ENCODE data around the gene LRG1. TPM values are rescaled to one million over a fixed set of nuclear protein-coding genes. Genes with fewer than 3 reads are reported as not detected.
A peak's percentile ranks its signal among the peaks of the same experiment; 100 is the strongest.

Gene LRG1
- total RNA-seq, 1 experiment from 2014 or later: 0.08 TPM

DNA sequence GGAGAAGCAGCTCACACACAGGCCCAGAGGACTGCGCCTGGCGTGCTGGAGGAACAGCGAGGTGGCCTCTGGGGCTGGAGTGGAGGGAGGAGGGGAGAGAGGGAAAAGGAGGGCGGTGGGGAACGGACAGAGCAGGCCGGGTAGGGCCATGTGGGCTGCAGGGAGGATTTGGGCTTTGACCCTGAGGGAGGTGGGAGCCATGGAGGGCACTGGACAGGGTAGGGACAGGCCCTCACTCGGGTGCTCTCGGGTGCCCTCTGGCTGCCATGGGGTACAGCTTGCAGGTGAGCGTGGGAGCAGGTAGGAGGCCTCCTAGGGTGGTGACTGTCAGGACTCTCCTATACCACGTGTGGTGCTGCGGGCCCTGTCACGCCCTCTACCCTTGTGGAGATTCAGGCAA, 44.4 kb downstream of the LRG1 start:
- no peak for DNase-seq (ENCODE audit: low read depth, low spot score)
- no peak for TF ChIP-seq POLR2AphosphoS5 (IDR thresholded peaks at IDR 0.05; ENCODE audit: low read depth, low read length)
- TF ChIP-seq, protein P1, sequence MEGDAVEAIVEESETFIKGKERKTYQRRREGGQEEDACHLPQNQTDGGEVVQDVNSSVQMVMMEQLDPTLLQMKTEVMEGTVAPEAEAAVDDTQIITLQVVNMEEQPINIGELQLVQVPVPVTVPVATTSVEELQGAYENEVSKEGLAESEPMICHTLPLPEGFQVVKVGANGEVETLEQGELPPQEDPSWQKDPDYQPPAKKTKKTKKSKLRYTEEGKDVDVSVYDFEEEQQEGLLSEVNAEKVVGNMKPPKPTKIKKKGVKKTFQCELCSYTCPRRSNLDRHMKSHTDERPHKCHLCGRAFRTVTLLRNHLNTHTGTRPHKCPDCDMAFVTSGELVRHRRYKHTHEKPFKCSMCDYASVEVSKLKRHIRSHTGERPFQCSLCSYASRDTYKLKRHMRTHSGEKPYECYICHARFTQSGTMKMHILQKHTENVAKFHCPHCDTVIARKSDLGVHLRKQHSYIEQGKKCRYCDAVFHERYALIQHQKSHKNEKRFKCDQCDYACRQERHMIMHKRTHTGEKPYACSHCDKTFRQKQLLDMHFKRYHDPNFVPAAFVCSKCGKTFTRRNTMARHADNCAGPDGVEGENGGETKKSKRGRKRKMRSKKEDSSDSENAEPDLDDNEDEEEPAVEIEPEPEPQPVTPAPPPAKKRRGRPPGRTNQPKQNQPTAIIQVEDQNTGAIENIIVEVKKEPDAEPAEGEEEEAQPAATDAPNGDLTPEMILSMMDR (IDR thresholded peaks at IDR 0.05): no peak; the same call in 1 of the 2 replicates
- TF ChIP-seq, protein P2, sequence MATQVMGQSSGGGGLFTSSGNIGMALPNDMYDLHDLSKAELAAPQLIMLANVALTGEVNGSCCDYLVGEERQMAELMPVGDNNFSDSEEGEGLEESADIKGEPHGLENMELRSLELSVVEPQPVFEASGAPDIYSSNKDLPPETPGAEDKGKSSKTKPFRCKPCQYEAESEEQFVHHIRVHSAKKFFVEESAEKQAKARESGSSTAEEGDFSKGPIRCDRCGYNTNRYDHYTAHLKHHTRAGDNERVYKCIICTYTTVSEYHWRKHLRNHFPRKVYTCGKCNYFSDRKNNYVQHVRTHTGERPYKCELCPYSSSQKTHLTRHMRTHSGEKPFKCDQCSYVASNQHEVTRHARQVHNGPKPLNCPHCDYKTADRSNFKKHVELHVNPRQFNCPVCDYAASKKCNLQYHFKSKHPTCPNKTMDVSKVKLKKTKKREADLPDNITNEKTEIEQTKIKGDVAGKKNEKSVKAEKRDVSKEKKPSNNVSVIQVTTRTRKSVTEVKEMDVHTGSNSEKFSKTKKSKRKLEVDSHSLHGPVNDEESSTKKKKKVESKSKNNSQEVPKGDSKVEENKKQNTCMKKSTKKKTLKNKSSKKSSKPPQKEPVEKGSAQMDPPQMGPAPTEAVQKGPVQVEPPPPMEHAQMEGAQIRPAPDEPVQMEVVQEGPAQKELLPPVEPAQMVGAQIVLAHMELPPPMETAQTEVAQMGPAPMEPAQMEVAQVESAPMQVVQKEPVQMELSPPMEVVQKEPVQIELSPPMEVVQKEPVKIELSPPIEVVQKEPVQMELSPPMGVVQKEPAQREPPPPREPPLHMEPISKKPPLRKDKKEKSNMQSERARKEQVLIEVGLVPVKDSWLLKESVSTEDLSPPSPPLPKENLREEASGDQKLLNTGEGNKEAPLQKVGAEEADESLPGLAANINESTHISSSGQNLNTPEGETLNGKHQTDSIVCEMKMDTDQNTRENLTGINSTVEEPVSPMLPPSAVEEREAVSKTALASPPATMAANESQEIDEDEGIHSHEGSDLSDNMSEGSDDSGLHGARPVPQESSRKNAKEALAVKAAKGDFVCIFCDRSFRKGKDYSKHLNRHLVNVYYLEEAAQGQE (IDR thresholded peaks at IDR 0.05; ENCODE audit: insufficient read depth in 1 of 2, low read depth in 2 of 2, low read length in 1 of 2): no peak
- TF ChIP-seq SIN3A (IDR thresholded peaks at IDR 0.05; ENCODE audit: borderline replicate concordance, insufficient read depth, low read depth, low read length): no peak
- no peak for TF ChIP-seq TCF7L2 (IDR thresholded peaks at IDR 0.05; ENCODE audit: low read depth, low read length)
- ChIA-PET POLR2A (no interaction called here), CTCF (no interaction called here)
- BruUV-seq (replicated peaks): no TSS peak
- peak; percentile 70 for ATAC-seq
- Histone ChIP-seq H3K4me1 (ENCODE audit: control insufficient read depth, insufficient read depth, low read length) (no peaks in the 10 kb centered on the region), H3K36me3 (ENCODE audit: control insufficient read depth, insufficient read depth, low read length) (no peaks in the 10 kb centered on the region), H3K27ac (ENCODE audit: low read length) (no peak overlapping the region), H3K9me3 (ENCODE audit: control insufficient read depth, insufficient read depth, low read depth, low read length) (no peaks in the 10 kb centered on the region), H3K4me3 (ENCODE audit: low read depth in 2 of 2, low read length in 2 of 2) (no peak overlapping the region), H3K27me3 (ENCODE audit: control insufficient read depth, insufficient read depth, low read length) (no peaks in the 10 kb centered on the region)
- intact Hi-C loops (cut with micrococcal nuclease; ENCODE audit: unreplicated experiment): no loop called here
- in situ Hi-C loops (cut with HindIII; ENCODE audit: low pct_unique_long_range_greater_than_20kb, low sequenced_read_pairs): no loop called here

DNA sequence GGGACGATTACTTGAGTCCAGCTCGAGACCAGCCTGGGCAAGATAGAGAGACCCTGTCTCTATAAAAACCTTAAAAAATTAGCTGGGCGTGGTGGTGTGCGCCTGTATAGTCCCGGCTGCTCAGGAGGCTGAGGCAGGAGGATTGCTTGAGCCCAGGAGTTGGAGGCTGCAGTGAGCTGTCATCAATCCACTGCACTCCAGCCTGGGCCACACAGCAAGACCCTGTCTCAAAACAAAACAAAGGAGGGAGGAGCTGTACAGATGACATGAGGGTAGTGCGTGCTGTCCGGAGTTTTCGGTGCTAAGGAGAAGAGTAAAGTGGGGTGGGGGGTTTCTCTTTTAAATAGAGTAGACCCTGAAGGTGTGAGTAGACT, 45.2 kb downstream of the LRG1 start:
- intact Hi-C loops (cut with micrococcal nuclease; ENCODE audit: unreplicated experiment): no loop called here
- Histone ChIP-seq H3K27ac (ENCODE audit: low read length) (no peak overlapping the region), H3K9me3 (ENCODE audit: control insufficient read depth, insufficient read depth, low read depth, low read length) (no peaks in the 10 kb centered on the region), H3K36me3 (ENCODE audit: control insufficient read depth, insufficient read depth, low read length) (no peaks in the 10 kb centered on the region), H3K4me1 (ENCODE audit: control insufficient read depth, insufficient read depth, low read length) (no peaks in the 10 kb centered on the region), H3K4me3 (ENCODE audit: low read depth in 2 of 2, low read length in 2 of 2) (no peak overlapping the region), H3K27me3 (ENCODE audit: control insufficient read depth, insufficient read depth, low read length) (no peaks in the 10 kb centered on the region)
- in situ Hi-C loops (cut with HindIII; ENCODE audit: low pct_unique_long_range_greater_than_20kb, low sequenced_read_pairs): no loop called here
- DNase-seq (ENCODE audit: low read depth, low spot score) (no peak), ATAC-seq (no peak)
- CTCF ChIA-PET: no interaction called here
- no peak for TF ChIP-seq POLR2AphosphoS5 (IDR thresholded peaks at IDR 0.05; ENCODE audit: low read depth, low read length)
- TF ChIP-seq TCF7L2 (IDR thresholded peaks at IDR 0.05; ENCODE audit: low read depth, low read length): no peak
- no peak for TF ChIP-seq SIN3A (IDR thresholded peaks at IDR 0.05; ENCODE audit: borderline replicate concordance, insufficient read depth, low read depth, low read length)
- TF ChIP-seq, protein P2 (IDR thresholded peaks at IDR 0.05; ENCODE audit: insufficient read depth in 1 of 2, low read depth in 2 of 2, low read length in 1 of 2): no peak
- TF ChIP-seq, protein P1 (IDR thresholded peaks at IDR 0.05): no peak
- POLR2A ChIA-PET: no interaction called here
- BruUV-seq (replicated peaks): no TSS peak
